OCI-LY7 (cell line): Measurements from ENCODE around the gene OR9A2.

Source experiments
- CTCF ChIP-seq: fragments of 200-600 bp; sonication (generic); conservative IDR thresholded peaks from 2 replicates; pipeline ENCODE4 v1.5.1; 2014; ENCODE audit warnings: mild to moderate bottlenecking, antibody characterized with exemption, low read length, moderate library complexity, mixed read lengths
- EZH2phosphoT487 ChIP-seq: fragments of 200-600 bp; sonication (generic); IDR thresholded peaks from 2 replicates; pipeline ENCODE4 v1.6.1; 2018; ENCODE audit warnings: low read depth, borderline replicate concordance, mild to moderate bottlenecking, mixed run types, antibody characterized with exemption, low read length, moderate library complexity, mixed read lengths

DNA sequence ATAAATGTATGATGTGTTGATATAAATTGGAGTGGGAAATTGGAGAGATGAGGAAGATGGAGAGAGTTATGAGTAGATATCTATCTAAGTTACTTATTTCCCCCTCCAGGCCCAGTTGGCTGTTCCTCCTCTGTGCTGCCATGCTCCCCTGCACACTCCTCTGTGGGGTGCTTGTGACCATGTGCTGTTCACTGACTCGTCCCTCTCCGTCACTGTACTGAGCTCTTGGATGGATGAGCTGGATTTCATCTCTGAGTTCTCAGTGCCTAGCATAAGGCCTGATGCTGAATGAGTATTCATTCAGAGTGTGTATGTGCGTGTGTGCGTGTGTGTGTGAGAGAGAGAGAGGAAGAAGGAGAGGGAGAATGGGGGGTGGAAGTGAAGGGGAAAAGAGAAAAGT is 14.5 kb downstream of the OR9A2 start:
- TF ChIP-seq CTCF (no peak), EZH2phosphoT487 (no peak)
